ENCODE measurements around the gene MTHFD1. TPM values are rescaled to one million over a fixed set of nuclear protein-coding genes. Genes with fewer than 3 reads are reported as not detected.

MTHFD1 gene
- total and polyA plus RNA-seq, 3 donors from 2014 or later, result 22.3 to 28.8 (median 27.4) TPM

DNA sequence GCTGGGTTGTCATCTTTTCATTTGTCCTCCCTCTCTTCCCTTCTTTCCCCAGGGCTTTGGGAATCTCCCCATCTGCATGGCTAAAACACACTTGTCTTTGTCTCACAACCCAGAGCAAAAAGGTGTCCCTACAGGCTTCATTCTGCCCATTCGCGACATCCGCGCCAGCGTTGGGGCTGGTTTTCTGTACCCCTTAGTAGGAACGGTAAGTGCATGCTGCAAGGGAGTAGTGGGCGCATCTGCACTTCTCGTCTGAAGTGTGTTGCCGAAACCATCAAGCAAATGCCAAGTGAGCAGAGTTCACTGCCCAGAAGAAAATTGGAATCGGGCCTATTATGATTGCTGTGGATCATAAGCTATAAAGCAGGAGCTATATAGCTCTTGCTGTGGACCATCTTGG lies 66.5 kb downstream of the MTHFD1 start:
- Histone ChIP-seq H3K27ac (no peak overlapping the region), H3K36me3 (ENCODE audit: low read depth, missing control alignments) (no peaks in the 10 kb centered on the region)
- WGBS, 2 donors, result 94 to 96% methylated on average over 10 of the region's 10 CpGs

DNA sequence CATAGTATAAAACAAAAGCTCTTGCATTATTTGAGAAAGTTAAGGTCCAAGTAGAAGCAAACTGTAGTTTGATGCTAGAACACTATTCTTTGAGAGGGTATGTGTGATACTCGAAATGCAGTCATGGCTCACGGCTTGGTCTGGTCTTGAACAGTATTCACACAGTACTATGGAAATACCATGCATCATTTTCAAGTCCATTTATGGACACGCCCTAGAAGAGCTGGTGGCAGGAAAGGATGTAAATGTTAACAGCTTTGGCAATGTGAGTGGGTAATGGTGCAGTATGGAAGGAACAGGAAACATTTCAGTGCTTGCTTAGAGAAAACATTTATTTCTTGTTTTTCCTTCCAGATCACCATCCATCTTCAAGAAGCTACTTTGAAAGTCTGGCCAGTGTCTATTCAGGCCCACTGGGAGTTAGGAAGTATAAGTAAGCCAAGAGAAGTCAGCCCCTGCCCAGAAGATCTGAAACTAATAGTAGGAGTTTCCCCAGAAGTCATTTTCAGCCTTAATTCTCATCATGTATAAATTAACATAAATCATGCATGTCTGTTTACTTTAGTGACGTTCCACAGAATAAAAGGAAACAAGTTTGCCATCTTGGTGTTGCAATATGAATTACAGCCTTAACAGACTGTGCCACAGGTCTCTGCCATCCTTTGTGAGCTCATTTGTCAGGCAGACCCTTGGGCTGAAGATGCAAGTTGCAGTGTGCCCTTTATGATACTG lies 71.4 kb downstream of the MTHFD1 start:
- intact Hi-C loops (cut with DNase I; ENCODE audit: low total_unique reads), result no loop called here
- H3K9me3 ChIP-seq, result no peaks in the 10 kb centered on the region
- no peaks in the 10 kb centered on the region for H3K4me1 ChIP-seq
- H3K4me3 ChIP-seq, result no peak overlapping the region
- H3K36me3 ChIP-seq (ENCODE audit: low read depth, missing control alignments), result no peaks in the 10 kb centered on the region
- H3K27me3 ChIP-seq, result no peaks in the 10 kb centered on the region
- TF ChIP-seq POLR2A (IDR thresholded peaks at IDR 0.05), result no peak
- TF ChIP-seq, protein P1, sequence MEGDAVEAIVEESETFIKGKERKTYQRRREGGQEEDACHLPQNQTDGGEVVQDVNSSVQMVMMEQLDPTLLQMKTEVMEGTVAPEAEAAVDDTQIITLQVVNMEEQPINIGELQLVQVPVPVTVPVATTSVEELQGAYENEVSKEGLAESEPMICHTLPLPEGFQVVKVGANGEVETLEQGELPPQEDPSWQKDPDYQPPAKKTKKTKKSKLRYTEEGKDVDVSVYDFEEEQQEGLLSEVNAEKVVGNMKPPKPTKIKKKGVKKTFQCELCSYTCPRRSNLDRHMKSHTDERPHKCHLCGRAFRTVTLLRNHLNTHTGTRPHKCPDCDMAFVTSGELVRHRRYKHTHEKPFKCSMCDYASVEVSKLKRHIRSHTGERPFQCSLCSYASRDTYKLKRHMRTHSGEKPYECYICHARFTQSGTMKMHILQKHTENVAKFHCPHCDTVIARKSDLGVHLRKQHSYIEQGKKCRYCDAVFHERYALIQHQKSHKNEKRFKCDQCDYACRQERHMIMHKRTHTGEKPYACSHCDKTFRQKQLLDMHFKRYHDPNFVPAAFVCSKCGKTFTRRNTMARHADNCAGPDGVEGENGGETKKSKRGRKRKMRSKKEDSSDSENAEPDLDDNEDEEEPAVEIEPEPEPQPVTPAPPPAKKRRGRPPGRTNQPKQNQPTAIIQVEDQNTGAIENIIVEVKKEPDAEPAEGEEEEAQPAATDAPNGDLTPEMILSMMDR (IDR thresholded peaks at IDR 0.05), result no peak
- 81 to 86% methylated on average over 4 of the region's 4 CpGs for WGBS, 2 donors
- no peak for DNase-seq
- no peak overlapping the region for H3K27ac ChIP-seq

More for the DNA sequence above, 66.5 kb downstream of the MTHFD1 start:
- Histone ChIP-seq H3K27me3 (no peaks in the 10 kb centered on the region), H3K4me3 (no peak overlapping the region), H3K9me3 (no peaks in the 10 kb centered on the region), H3K4me1 (no peaks in the 10 kb centered on the region)
- no peak for DNase-seq
- TF ChIP-seq POLR2A (IDR thresholded peaks at IDR 0.05), result no peak
- TF ChIP-seq, protein P1 (IDR thresholded peaks at IDR 0.05), result no peak
- intact Hi-C loops (cut with DNase I; ENCODE audit: low total_unique reads), result no loop called here

DNA sequence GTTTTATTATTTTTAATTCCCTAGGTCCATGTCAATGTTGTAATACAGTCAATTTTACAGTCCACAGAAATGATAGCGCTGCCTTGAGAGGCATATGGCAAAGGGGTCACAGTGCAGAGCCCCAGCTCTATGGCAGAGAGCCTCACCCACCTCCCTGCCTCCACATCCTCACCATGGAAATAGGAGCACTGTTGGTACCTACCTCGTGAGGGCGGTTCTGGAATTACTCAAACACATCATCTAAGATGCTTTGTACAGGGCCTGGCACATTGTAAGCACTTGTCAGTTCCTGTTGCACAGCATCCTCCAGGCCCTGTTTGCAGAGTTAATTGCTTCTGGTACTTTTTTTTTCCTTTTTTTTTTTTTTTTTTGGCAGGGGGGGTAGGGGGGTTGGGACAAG lies 73.1 kb downstream of the MTHFD1 start:
- TF ChIP-seq, protein P1 (IDR thresholded peaks at IDR 0.05), result no peak
- TF ChIP-seq POLR2A (IDR thresholded peaks at IDR 0.05), result no peak
- no peak overlapping the region for H3K27ac ChIP-seq
- no peaks in the 10 kb centered on the region for H3K9me3 ChIP-seq
- no peaks in the 10 kb centered on the region for H3K4me1 ChIP-seq
- no peak for DNase-seq
- no peak overlapping the region for H3K4me3 ChIP-seq
- H3K36me3 ChIP-seq (ENCODE audit: low read depth, missing control alignments), result no peaks in the 10 kb centered on the region
- intact Hi-C loops (cut with DNase I; ENCODE audit: low total_unique reads), result no loop called here
- WGBS, 2 donors, result 90 to 93% methylated on average over 3 of the region's 3 CpGs
- H3K27me3 ChIP-seq, result no peaks in the 10 kb centered on the region

DNA sequence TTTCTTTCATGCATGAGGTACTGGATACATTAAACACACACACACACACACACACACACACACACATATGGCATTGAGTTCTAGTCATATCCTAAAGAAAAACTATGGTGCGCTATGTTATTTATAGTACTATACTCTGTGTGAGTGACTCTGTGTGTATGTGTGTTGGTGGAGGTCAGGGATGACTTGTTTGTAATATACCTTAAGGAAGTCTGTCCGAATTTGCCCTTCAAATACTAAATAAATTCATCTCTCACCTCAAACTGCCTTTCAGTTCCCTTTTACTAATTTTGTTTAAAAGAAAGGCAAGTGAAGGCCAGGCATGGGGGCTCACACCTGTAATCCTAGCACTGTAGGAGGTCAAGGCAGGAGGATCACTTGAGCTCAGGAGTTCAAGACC lies 75.0 kb downstream of the MTHFD1 start:
- TF ChIP-seq, protein P1 (IDR thresholded peaks at IDR 0.05), result no peak
- TF ChIP-seq POLR2A (IDR thresholded peaks at IDR 0.05), result no peak

DNA sequence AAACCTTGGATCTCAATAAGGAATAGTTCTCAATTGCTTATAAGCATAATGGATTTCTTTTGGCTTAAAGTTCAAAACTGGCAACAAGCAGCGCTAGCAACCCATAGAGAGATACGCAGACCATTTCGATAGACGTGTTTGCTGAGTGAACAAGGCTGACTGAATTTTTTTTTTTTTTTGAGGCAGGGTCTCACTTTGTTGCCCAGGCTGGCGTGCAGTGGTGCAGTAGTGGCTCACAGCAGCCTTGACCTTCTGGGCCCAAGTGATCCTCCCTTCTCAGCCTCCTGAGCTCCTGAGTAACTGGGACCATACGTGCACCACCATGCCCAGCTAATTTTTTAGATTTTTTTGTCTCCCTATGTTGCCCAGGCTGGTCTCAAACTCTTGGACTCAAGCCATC lies 75.7 kb downstream of the MTHFD1 start:
- H3K4me1 ChIP-seq, result no peaks in the 10 kb centered on the region
- no peaks in the 10 kb centered on the region for H3K27me3 ChIP-seq
- no peak for DNase-seq
- H3K27ac ChIP-seq, result no peak overlapping the region
- WGBS, 2 donors, result 84 to 93% methylated on average over 6 of the region's 6 CpGs
- no peaks in the 10 kb centered on the region for H3K9me3 ChIP-seq
- TF ChIP-seq, protein P1 (IDR thresholded peaks at IDR 0.05), result no peak
- no peak for TF ChIP-seq POLR2A (IDR thresholded peaks at IDR 0.05)
- no peaks in the 10 kb centered on the region for H3K36me3 ChIP-seq (ENCODE audit: low read depth, missing control alignments)
- intact Hi-C loops (cut with DNase I; ENCODE audit: low total_unique reads), result no loop called here
- H3K4me3 ChIP-seq, result no peak overlapping the region

More for the DNA sequence above, 75.0 kb downstream of the MTHFD1 start:
- H3K27me3 ChIP-seq, result no peaks in the 10 kb centered on the region
- H3K9me3 ChIP-seq, result no peaks in the 10 kb centered on the region
- no peaks in the 10 kb centered on the region for H3K4me1 ChIP-seq
- no peaks in the 10 kb centered on the region for H3K36me3 ChIP-seq (ENCODE audit: low read depth, missing control alignments)
- no peak overlapping the region for H3K27ac ChIP-seq
- 91 to 92% methylated on average over 2 of the region's 2 CpGs for WGBS, 2 donors
- intact Hi-C loops (cut with DNase I; ENCODE audit: low total_unique reads), result no loop called here
- no peak overlapping the region for H3K4me3 ChIP-seq
- no peak for DNase-seq

All from testis (tissue), 3 donors.